Endometrial microvascular endothelial cells (primary cell): ENCODE data around the gene CSNK2A3. TPM values are rescaled to one million over a fixed set of nuclear protein-coding genes. Genes with fewer than 3 reads are reported as not detected.

Experiments
- in situ Hi-C: cut with HindIII; loops from 2 replicates; pipeline ENCODE4 v1.10.0; 2017; ENCODE audit warnings: low sequenced_read_pairs, low pct_unique_long_range_greater_than_20kb; ENCODE audit errors: inconsistent ontology term
- total RNA-seq: library from RNA; depleted of rRNA; stranded (reverse); fragments of >200 nt; gene quantifications from one replicate; pipeline ENCODE4 v1.2.3, GENCODE V29; 2015; ENCODE audit errors: inconsistent ontology term

Gene CSNK2A3
- total RNA-seq, 1 donor from 2014 or later = 0.65 TPM

GRCh38 chr11:11311169-11311568 lies 41.9 kb downstream of the CSNK2A3 start:
- in situ Hi-C loops = no loop called here

- in situ Hi-C loops = no loop called here
Observed at GRCh38 chr11:11309906-11310305, 43.1 kb downstream of the CSNK2A3 start.

GRCh38 chr11:11308249-11308648 lies 44.8 kb downstream of the CSNK2A3 start:
- in situ Hi-C loops = no loop called here

GRCh38 chr11:11306855-11307254 lies 46.2 kb downstream of the CSNK2A3 start:
- in situ Hi-C loops = no loop called here

GRCh38 chr11:11304550-11304949 lies 48.5 kb downstream of the CSNK2A3 start:
- in situ Hi-C loops = no loop called here

GRCh38 chr11:11302565-11302964 lies 50.5 kb downstream of the CSNK2A3 start:
- in situ Hi-C loops = no loop called here
